ENCODE results near the gene SDK1. TPM values are rescaled to one million over a fixed set of nuclear protein-coding genes. Genes with fewer than 3 reads are reported as not detected.

The SDK1 gene
- total RNA-seq, 3 donors from 2014 or later (not counting 1 experiment from before 2014, with no cell fraction given) = 0.05 to 0.11 TPM; not detected in 1

- Mint-ChIP-seq H3K4me3 (no peak overlapping the region), H3K4me1 (no peaks in the 10 kb centered on the region), H3K36me3 (no peaks in the 10 kb centered on the region), H3K9me3 (no peaks in the 10 kb centered on the region), H3K27me3 (ENCODE audit: low read depth in 2 of 2) (peaks cover 12 to 48% of the 10 kb centered on the region in 2 donors), H3K27ac (no peak overlapping the region)
- intact Hi-C loops (cut with micrococcal nuclease) = no loop called here
- Histone ChIP-seq H3K27ac (ENCODE audit: low read length) (no peak overlapping the region), H3K9me3 (ENCODE audit: control insufficient read depth, insufficient read depth, low read length) (no peaks in the 10 kb centered on the region), H3K4me3 (ENCODE audit: low read length) (no peak overlapping the region), H3K36me3 (ENCODE audit: control insufficient read depth, insufficient read depth, low read length) (no peaks in the 10 kb centered on the region), H3K4me1 (ENCODE audit: control insufficient read depth, insufficient read depth, low read length) (no peaks in the 10 kb centered on the region), H3K27me3 (ENCODE audit: control insufficient read depth, insufficient read depth, low read length) (peaks cover 2% of the 10 kb centered on the region)
- DNase-seq (no peak), ATAC-seq (no peak)
- no peak for TF ChIP-seq CTCF (IDR thresholded peaks at IDR 0.05)
- 92% methylated on average over 6 of the region's 6 CpGs for WGBS (ENCODE audit: insufficient coverage)
Observed at GRCh38 chr7:3636131-3636860, 335.2 kb downstream of the SDK1 start.

GRCh38 chr7:3639253-3639652, 338.2 kb downstream of the SDK1 start:
- Histone ChIP-seq H3K27me3 (ENCODE audit: control insufficient read depth, insufficient read depth, low read length) (no peaks in the 10 kb centered on the region), H3K9me3 (ENCODE audit: control insufficient read depth, insufficient read depth, low read length) (no peaks in the 10 kb centered on the region), H3K4me1 (ENCODE audit: control insufficient read depth, insufficient read depth, low read length) (no peaks in the 10 kb centered on the region), H3K27ac (ENCODE audit: low read length) (no peak overlapping the region), H3K36me3 (ENCODE audit: control insufficient read depth, insufficient read depth, low read length) (no peaks in the 10 kb centered on the region), H3K4me3 (ENCODE audit: low read length) (no peak overlapping the region)
- no peaks in the 10 kb centered on the region for H3K4me1 Mint-ChIP-seq
- no peak overlapping the region for H3K27ac Mint-ChIP-seq
- 73% methylated on average over 7 of the region's 7 CpGs for WGBS (ENCODE audit: insufficient coverage)
- TF ChIP-seq CTCF (IDR thresholded peaks at IDR 0.05) = no peak
- H3K27me3 Mint-ChIP-seq (ENCODE audit: low read depth in 2 of 2) = peaks cover 25 to 52% of the 10 kb centered on the region in 2 donors
- no peaks in the 10 kb centered on the region for H3K36me3 Mint-ChIP-seq
- no peak for ATAC-seq
- intact Hi-C loops (cut with micrococcal nuclease) = no loop called here
- H3K9me3 Mint-ChIP-seq = no peaks in the 10 kb centered on the region
- DNase-seq = no peak
- H3K4me3 Mint-ChIP-seq = no peak overlapping the region

GRCh38 chr7:3641582-3641981, 340.5 kb downstream of the SDK1 start:
- no peak overlapping the region for H3K27ac ChIP-seq (ENCODE audit: low read length)
- no peaks in the 10 kb centered on the region for H3K4me1 ChIP-seq (ENCODE audit: control insufficient read depth, insufficient read depth, low read length)
- H3K9me3 ChIP-seq (ENCODE audit: control insufficient read depth, insufficient read depth, low read length) = no peaks in the 10 kb centered on the region
- no peaks in the 10 kb centered on the region for H3K36me3 ChIP-seq (ENCODE audit: control insufficient read depth, insufficient read depth, low read length)
- intact Hi-C loops (cut with micrococcal nuclease) = no loop called here
- DNase-seq (no peak), ATAC-seq (no peak)
- Mint-ChIP-seq H3K27me3 (ENCODE audit: low read depth in 2 of 2) (peaks cover 18 to 33% of the 10 kb centered on the region in 2 donors), H3K4me3 (no peak overlapping the region), H3K9me3 (no peaks in the 10 kb centered on the region), H3K27ac (no peak overlapping the region), H3K4me1 (no peaks in the 10 kb centered on the region), H3K36me3 (no peaks in the 10 kb centered on the region)
- no peak for TF ChIP-seq CTCF (IDR thresholded peaks at IDR 0.05)
- no peak overlapping the region for H3K4me3 ChIP-seq (ENCODE audit: low read length)
- WGBS (ENCODE audit: insufficient coverage) = 86% methylated on average over 14 of the region's 14 CpGs
- no peaks in the 10 kb centered on the region for H3K27me3 ChIP-seq (ENCODE audit: control insufficient read depth, insufficient read depth, low read length)

- no peaks in the 10 kb centered on the region for H3K36me3 Mint-ChIP-seq
- no peaks in the 10 kb centered on the region for H3K9me3 Mint-ChIP-seq
- DNase-seq (no peak), ATAC-seq (no peak)
- intact Hi-C loops (cut with micrococcal nuclease) = no loop called here
- Histone ChIP-seq H3K4me3 (ENCODE audit: low read length) (no peak overlapping the region), H3K4me1 (ENCODE audit: control insufficient read depth, insufficient read depth, low read length) (no peaks in the 10 kb centered on the region), H3K9me3 (ENCODE audit: control insufficient read depth, insufficient read depth, low read length) (no peaks in the 10 kb centered on the region), H3K27me3 (ENCODE audit: control insufficient read depth, insufficient read depth, low read length) (no peaks in the 10 kb centered on the region), H3K27ac (ENCODE audit: low read length) (no peak overlapping the region), H3K36me3 (ENCODE audit: control insufficient read depth, insufficient read depth, low read length) (no peaks in the 10 kb centered on the region)
- TF ChIP-seq CTCF (IDR thresholded peaks at IDR 0.05) = no peak
- no peaks in the 10 kb centered on the region for H3K4me1 Mint-ChIP-seq
- H3K27me3 Mint-ChIP-seq (ENCODE audit: low read depth in 2 of 2) = peaks cover 14 to 22% of the 10 kb centered on the region in 2 donors
- H3K4me3 Mint-ChIP-seq = no peak overlapping the region
- 79% methylated on average over 4 of the region's 4 CpGs for WGBS (ENCODE audit: insufficient coverage)
- no peak overlapping the region for H3K27ac Mint-ChIP-seq
Observed at GRCh38 chr7:3643091-3643490, 342.0 kb downstream of the SDK1 start.
